Sigmoid colon (tissue), 7 donors: ENCODE measurements around the gene MS4A3. TPM values are rescaled to one million over a fixed set of nuclear protein-coding genes. Genes with fewer than 3 reads are reported as not detected.

ENCODE experiments used
- DNase-seq: peaks from one replicate; pipeline ENCODE4 v3.0.0-alpha.2; 2019
- H3K27ac ChIP-seq, 4 donors: fragments of 200-600 bp; sonication (generic); one replicate each; pipeline ENCODE4 v1.5.1; 2016 to 2019; ENCODE audit warnings: mild to moderate bottlenecking in 1 of 4
- H3K27me3 ChIP-seq, 3 donors: fragments of 200-600 bp; sonication (generic); one replicate each; pipeline ENCODE4 v1.5.1; 2019; ENCODE audit warnings: mild to moderate bottlenecking in 1 of 3
- H3K36me3 ChIP-seq, 4 donors: fragments of 200-600 bp; sonication (generic); one replicate each; pipeline ENCODE4 v1.5.1; 2016 to 2019
- H3K4me1 ChIP-seq, 4 donors: fragments of 200-600 bp; sonication (generic); one replicate each; pipeline ENCODE4 v1.5.1; 2017 to 2019
- H3K4me3 ChIP-seq, 4 donors: fragments of 200-600 bp; sonication (generic); one replicate each; pipeline ENCODE4 v1.5.1; 2017 to 2019; ENCODE audit warnings: mild to moderate bottlenecking in 2 of 4, moderate library complexity in 1 of 4
- H3K9me3 ChIP-seq, 4 donors: fragments of 200-600 bp in 3 of 4; sonication (generic) in 3 of 4; one replicate each; pipeline versions ENCODE4 v1.5.1 to v1.6.1; 2013 to 2019
- EP300 ChIP-seq, 4 donors: sonication (generic); formaldehyde crosslinking; IDR thresholded peaks; one replicate each; pipeline ENCODE4 v1.6.1; 2017; ENCODE audit warnings: antibody characterized with exemption in 4 of 4
- POLR2A ChIP-seq, 2 donors: fragments of 450-650 bp; IDR thresholded peaks; one replicate each; pipeline ENCODE4 v1.6.1; 2016; ENCODE audit warnings: antibody characterized with exemption in 2 of 2, mild to moderate bottlenecking in 2 of 2, moderate library complexity in 2 of 2
- POLR2AphosphoS5 ChIP-seq, 4 donors: sonication (generic); formaldehyde crosslinking; IDR thresholded peaks; one replicate each; pipeline ENCODE4 v1.6.1; 2017; ENCODE audit warnings: antibody characterized with exemption in 4 of 4
- WGBS, 2 donors: extraction: QIAGEN DNeasy Blood & Tissue Kit; methylation state at CpG; one replicate each; pipeline ENCODE4 v1.1.7; 2013; 5-methylcytosine and 5-hydroxymethylcytosine counted together
- intact Hi-C: fragments of 100-400 bp; cut with DNase I; formaldehyde crosslinking; loops from one replicate; pipeline ENCODE4 v1.15.1; 2023
- polyA plus RNA-seq, 3 donors: library from polyadenylated mRNA; stranded (reverse); fragments of 200-250 nt; gene quantifications; one replicate each; pipeline ENCODE4 v1.2.3, GENCODE V29; 2013
- total RNA-seq, 4 donors: library from RNA; depleted of rRNA; stranded (reverse); fragments of >200 nt; gene quantifications; one replicate each; pipeline ENCODE4 v1.1.0, GENCODE V29; 2016
- TF ChIP-seq, protein P1 (sequence below), 4 experiments: fragments of 450-650 bp in 3 of 4; fragments of 200-600 bp in 1 of 4; IDR thresholded peaks; one replicate each; pipeline ENCODE4 v1.5.1; 2016 to 2019; ENCODE audit warnings: antibody characterized with exemption in 4 of 4, mild to moderate bottlenecking in 3 of 4, moderate library complexity in 2 of 4
- donor health status: healthy with polysubstance abuse.
- donor health status: Bipolar disorder and iron deficiency.
- donor health status: healthy.

MS4A3 gene
- total and polyA plus RNA-seq, 7 donors, result not detected

DNA sequence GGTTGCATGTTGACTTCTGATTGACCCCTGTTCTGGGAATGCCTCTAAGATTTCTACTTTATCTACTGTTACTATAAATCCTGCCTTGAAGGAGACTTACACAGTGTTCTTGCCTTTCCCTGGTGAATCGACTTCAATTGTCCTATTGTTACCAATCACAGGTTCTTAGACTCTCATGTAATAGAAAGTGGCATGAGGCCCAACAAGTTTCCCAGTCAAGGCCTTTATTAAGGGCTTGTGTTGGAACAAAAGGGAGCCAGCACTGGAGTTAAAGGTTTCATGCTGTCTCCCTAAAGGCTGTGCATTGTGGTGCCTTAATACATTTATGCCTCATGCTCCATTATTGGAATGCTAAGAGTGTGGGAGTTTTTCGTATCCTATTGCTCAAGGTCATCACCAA, 55.3 kb downstream of the MS4A3 start:
- no peaks in the 10 kb centered on the region for H3K4me1 ChIP-seq
- whole genome bisulfite sequencing, 2 donors, result 85 to 87% methylated on average over 2 of the region's 2 CpGs
- intact Hi-C loops, result no loop called here
- no peak for DNase-seq
- TF ChIP-seq EP300 (IDR thresholded peaks at IDR 0.05), result no peak
- no peak for TF ChIP-seq POLR2AphosphoS5 (IDR thresholded peaks at IDR 0.05)
- H3K27ac ChIP-seq, result no peak overlapping the region
- H3K27me3 ChIP-seq, result no peaks in the 10 kb centered on the region
- H3K4me3 ChIP-seq, result no peak overlapping the region
- no peaks in the 10 kb centered on the region for H3K9me3 ChIP-seq
- H3K36me3 ChIP-seq, result no peaks in the 10 kb centered on the region

DNA sequence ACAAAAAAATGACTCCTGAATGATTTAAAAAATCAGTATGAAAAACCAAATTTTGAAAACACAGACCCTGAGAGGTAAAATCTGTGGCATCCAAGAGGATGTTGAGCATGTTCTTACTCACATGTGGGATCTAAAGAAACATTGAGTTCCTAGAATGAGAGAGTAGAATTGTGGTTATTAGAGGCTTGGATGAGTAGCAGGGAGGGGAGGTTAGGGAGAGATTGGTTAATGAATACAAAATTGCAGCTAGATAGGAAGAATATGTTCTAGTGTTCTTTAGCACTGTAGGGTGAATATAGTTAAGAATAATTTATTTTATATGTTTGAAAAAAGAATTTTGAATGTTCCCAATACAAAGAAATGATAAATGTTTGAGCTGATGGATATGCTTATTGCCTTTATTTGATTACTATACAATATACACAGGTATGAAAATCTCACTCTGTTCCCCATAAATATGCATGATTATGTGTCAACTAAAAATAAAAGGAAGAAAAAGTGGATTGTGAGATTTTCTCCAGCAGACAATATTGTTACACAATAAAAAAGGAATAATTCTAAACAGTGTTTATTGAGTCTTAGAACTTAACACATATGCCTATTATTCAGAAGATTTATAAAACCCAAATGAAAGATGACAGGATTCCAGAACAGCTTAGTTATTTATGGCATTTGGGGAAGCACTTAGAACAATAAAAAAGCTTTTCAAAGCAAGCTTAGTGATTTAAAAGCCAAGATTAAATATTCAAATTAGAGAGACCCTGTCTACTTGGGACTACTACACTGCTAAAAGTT, 60.7 kb downstream of the MS4A3 start:
- no peak overlapping the region for H3K27ac ChIP-seq
- TF ChIP-seq, protein P1, sequence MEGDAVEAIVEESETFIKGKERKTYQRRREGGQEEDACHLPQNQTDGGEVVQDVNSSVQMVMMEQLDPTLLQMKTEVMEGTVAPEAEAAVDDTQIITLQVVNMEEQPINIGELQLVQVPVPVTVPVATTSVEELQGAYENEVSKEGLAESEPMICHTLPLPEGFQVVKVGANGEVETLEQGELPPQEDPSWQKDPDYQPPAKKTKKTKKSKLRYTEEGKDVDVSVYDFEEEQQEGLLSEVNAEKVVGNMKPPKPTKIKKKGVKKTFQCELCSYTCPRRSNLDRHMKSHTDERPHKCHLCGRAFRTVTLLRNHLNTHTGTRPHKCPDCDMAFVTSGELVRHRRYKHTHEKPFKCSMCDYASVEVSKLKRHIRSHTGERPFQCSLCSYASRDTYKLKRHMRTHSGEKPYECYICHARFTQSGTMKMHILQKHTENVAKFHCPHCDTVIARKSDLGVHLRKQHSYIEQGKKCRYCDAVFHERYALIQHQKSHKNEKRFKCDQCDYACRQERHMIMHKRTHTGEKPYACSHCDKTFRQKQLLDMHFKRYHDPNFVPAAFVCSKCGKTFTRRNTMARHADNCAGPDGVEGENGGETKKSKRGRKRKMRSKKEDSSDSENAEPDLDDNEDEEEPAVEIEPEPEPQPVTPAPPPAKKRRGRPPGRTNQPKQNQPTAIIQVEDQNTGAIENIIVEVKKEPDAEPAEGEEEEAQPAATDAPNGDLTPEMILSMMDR (IDR thresholded peaks at IDR 0.05), result no peak
- TF ChIP-seq POLR2AphosphoS5 (IDR thresholded peaks at IDR 0.05), result no peak
- no peak for TF ChIP-seq POLR2A (IDR thresholded peaks at IDR 0.05)
- TF ChIP-seq EP300 (IDR thresholded peaks at IDR 0.05), result no peak
- H3K9me3 ChIP-seq, result no peaks in the 10 kb centered on the region
- H3K4me1 ChIP-seq, result no peaks in the 10 kb centered on the region
- H3K36me3 ChIP-seq, result no peaks in the 10 kb centered on the region
- no peak overlapping the region for H3K4me3 ChIP-seq
- no peaks in the 10 kb centered on the region for H3K27me3 ChIP-seq
- intact Hi-C loops, result no loop called here
- no peak for DNase-seq

DNA sequence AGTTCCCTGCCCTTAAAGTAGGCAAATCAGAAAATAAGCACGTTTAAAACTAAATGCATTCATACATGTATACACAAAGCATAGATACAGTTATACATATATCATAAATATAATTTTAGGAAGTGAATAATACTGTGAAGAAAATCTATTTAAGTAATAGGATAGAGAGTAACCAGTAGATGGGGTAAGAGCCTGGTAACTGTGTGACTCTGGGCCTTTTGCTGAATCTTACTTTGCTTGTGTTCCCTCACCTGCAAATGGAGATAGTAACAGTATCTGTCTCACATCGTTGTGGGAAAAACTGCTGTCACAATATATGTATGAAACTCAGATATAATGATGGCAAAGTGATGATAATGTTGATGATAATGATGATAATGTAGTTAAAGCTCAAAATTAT, 61.9 kb downstream of the MS4A3 start:
- WGBS, 2 donors, result 70 to 77% methylated on average over 2 of the region's 2 CpGs

DNA sequence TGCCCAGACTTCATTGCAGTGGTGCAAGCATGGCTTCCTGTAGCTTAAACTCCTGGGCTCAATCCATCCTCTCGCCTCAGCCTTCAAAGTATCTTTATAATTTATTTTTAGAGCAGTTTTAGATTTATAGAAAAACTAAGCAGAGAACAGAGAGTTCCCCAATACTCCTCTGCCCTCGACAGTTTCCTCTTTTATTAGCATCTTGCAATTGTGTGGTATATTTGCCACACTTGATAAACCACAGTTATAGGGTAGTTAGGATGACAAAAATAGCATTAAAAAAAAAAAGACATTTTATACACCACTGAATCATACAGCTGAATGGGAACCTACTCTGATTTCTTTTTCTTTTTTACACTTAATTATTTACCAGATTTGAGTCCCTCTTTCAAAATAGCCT, 63.2 kb downstream of the MS4A3 start:
- Histone ChIP-seq H3K36me3 (no peaks in the 10 kb centered on the region), H3K27ac (no peak overlapping the region), H3K27me3 (no peaks in the 10 kb centered on the region), H3K9me3 (no peaks in the 10 kb centered on the region), H3K4me1 (no peaks in the 10 kb centered on the region), H3K4me3 (no peak overlapping the region)
- WGBS, 2 donors, result 50 to 73% methylated on average over 2 of the region's 2 CpGs
- intact Hi-C loops, result no loop called here
- no peak for DNase-seq
- TF ChIP-seq EP300 (IDR thresholded peaks at IDR 0.05) (no peak), POLR2A (IDR thresholded peaks at IDR 0.05) (no peak), POLR2AphosphoS5 (IDR thresholded peaks at IDR 0.05) (no peak)
- TF ChIP-seq, protein P1 (IDR thresholded peaks at IDR 0.05), result no peak

More for the DNA sequence above, 61.9 kb downstream of the MS4A3 start:
- no peak overlapping the region for H3K27ac ChIP-seq
- no peaks in the 10 kb centered on the region for H3K9me3 ChIP-seq
- intact Hi-C loops, result no loop called here
- H3K36me3 ChIP-seq, result no peaks in the 10 kb centered on the region
- no peaks in the 10 kb centered on the region for H3K27me3 ChIP-seq
- H3K4me1 ChIP-seq, result no peaks in the 10 kb centered on the region
- no peak for TF ChIP-seq POLR2AphosphoS5 (IDR thresholded peaks at IDR 0.05)
- TF ChIP-seq POLR2A (IDR thresholded peaks at IDR 0.05), result no peak
- no peak for TF ChIP-seq EP300 (IDR thresholded peaks at IDR 0.05)
- TF ChIP-seq, protein P1 (IDR thresholded peaks at IDR 0.05), result no peak
- DNase-seq, result no peak
- no peak overlapping the region for H3K4me3 ChIP-seq

Other genes starting within 250 kb of the MS4A3 start
- gene MRPL16, start 245.9 kb upstream of the MS4A3 start, total RNA-seq, result 10 to 100 TPM; 41.9 to 52.6 (median 44.9) TPM
- gene MRPL16, start 245.9 kb upstream of the MS4A3 start, polyA plus RNA-seq, result 10 to 100 TPM; 63.7 to 79.5 (median 75.7) TPM
- not detected for gene CBLIF, start 211.2 kb upstream of the MS4A3 start, total RNA-seq
- gene CBLIF, start 211.2 kb upstream of the MS4A3 start, polyA plus RNA-seq, result under 1 TPM in 1 of 3 donors, not detected in 2; 0.28 TPM
- gene TCN1, start 190.2 kb upstream of the MS4A3 start, total RNA-seq, result not detected
- gene TCN1, start 190.2 kb upstream of the MS4A3 start, polyA plus RNA-seq, result 1 to 10 TPM in 1 of 3 donors, not detected in 2; 1.8 TPM
- gene OOSP3, start 177.9 kb upstream of the MS4A3 start, total RNA-seq, result not detected
- not detected for gene OOSP3, start 177.9 kb upstream of the MS4A3 start, polyA plus RNA-seq
- not detected for gene OOSP1, start 118.2 kb upstream of the MS4A3 start, total RNA-seq
- not detected for gene OOSP1, start 118.2 kb upstream of the MS4A3 start, polyA plus RNA-seq
- gene OOSP4A, start 92.6 kb upstream of the MS4A3 start, total RNA-seq, result not detected
- not detected for gene OOSP4A, start 92.6 kb upstream of the MS4A3 start, polyA plus RNA-seq
- not detected for gene OOSP4B, start 39.5 kb upstream of the MS4A3 start, total RNA-seq
- gene OOSP4B, start 39.5 kb upstream of the MS4A3 start, polyA plus RNA-seq, result not detected
- gene OOSP2, start 16.3 kb upstream of the MS4A3 start, total RNA-seq, result not detected
- gene OOSP2, start 16.3 kb upstream of the MS4A3 start, polyA plus RNA-seq, result not detected
- gene MS4A2, start 32.0 kb downstream of the MS4A3 start, total RNA-seq, result 1 to 10 TPM in 3 of 4 donors, not detected in 1; 1.2 to 2.5 (median 1.6) TPM
- gene MS4A2, start 32.0 kb downstream of the MS4A3 start, polyA plus RNA-seq, result under 1 TPM in 2 of 3 donors, not detected in 1; 0.26 to 0.60 TPM
- 100 to 1,000 TPM in 2 of 4 donors, 10 to 100 TPM in 2; 64.3 to 115 (median 87.7) TPM for gene MS4A6A, start 126.4 kb downstream of the MS4A3 start, total RNA-seq
- 100 to 1,000 TPM in 1 of 3 donors, 10 to 100 TPM in 2; 58.9 to 113 (median 80.0) TPM for gene MS4A6A, start 126.4 kb downstream of the MS4A3 start, polyA plus RNA-seq
- 10 to 100 TPM in 2 of 4 donors, 1 to 10 TPM in 2; 2.6 to 11.1 (median 8.8) TPM for gene MS4A4E, start 186.5 kb downstream of the MS4A3 start, total RNA-seq
- under 1 TPM in 1 of 3 donors, not detected in 2; 0.48 TPM for gene MS4A4E, start 186.5 kb downstream of the MS4A3 start, polyA plus RNA-seq
- 10 to 100 TPM; 12.7 to 49.9 (median 38.3) TPM for gene MS4A4A, start 224.0 kb downstream of the MS4A3 start, total RNA-seq
- 10 to 100 TPM; 10.8 to 43.9 (median 25.0) TPM for gene MS4A4A, start 224.0 kb downstream of the MS4A3 start, polyA plus RNA-seq